Measurements from ENCODE around the gene ALDH1B1. TPM values are rescaled to one million over a fixed set of nuclear protein-coding genes. Genes with fewer than 3 reads are reported as not detected.
A peak's percentile ranks its signal among the peaks of the same experiment; 100 is the strongest.

ALDH1B1 gene
- total and polyA plus RNA-seq, 2 of the 13 experiments (the other 11 are each of a cell fraction or from before 2014, with no cell fraction given), result 45.1 to 125 TPM

DNA sequence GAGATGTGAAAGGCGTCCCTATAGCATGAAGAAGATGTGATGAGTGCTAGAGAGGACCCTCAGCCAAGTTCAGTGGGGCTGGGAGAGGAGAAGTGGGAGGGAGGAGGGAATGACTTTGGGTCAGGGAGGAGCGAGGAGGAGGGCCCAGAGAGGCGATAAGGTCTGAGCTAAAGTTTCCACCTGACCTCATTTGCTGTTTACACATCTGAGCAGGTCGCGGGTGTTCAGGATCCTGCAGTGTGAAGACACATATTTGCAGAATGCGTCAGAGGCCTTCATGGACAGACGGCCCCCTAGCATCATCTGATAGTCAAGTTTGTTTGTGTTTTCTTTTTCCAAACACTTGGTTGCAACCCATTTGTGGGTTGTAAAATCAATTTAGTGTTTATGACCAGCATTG lies 50.7 kb downstream of the ALDH1B1 start (continued):
- TF ChIP-seq, protein P1, sequence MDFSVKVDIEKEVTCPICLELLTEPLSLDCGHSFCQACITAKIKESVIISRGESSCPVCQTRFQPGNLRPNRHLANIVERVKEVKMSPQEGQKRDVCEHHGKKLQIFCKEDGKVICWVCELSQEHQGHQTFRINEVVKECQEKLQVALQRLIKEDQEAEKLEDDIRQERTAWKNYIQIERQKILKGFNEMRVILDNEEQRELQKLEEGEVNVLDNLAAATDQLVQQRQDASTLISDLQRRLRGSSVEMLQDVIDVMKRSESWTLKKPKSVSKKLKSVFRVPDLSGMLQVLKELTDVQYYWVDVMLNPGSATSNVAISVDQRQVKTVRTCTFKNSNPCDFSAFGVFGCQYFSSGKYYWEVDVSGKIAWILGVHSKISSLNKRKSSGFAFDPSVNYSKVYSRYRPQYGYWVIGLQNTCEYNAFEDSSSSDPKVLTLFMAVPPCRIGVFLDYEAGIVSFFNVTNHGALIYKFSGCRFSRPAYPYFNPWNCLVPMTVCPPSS (IDR thresholded peaks at IDR 0.05), result no peak
- TF ChIP-seq ZMYM2 (CRISPR knock-in tag; IDR thresholded peaks at IDR 0.05), result no peak
- TF ChIP-seq, protein P2, sequence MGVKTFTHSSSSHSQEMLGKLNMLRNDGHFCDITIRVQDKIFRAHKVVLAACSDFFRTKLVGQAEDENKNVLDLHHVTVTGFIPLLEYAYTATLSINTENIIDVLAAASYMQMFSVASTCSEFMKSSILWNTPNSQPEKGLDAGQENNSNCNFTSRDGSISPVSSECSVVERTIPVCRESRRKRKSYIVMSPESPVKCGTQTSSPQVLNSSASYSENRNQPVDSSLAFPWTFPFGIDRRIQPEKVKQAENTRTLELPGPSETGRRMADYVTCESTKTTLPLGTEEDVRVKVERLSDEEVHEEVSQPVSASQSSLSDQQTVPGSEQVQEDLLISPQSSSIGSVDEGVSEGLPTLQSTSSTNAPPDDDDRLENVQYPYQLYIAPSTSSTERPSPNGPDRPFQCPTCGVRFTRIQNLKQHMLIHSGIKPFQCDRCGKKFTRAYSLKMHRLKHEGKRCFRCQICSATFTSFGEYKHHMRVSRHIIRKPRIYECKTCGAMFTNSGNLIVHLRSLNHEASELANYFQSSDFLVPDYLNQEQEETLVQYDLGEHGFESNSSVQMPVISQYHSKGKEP (CRISPR knock-in tag; IDR thresholded peaks at IDR 0.05), result no peak
- no peak for TF ChIP-seq TAF15 (IDR thresholded peaks at IDR 0.05; ENCODE audit: low read depth, low read length, poor library complexity, severe bottlenecking)
- TF ChIP-seq ZNF883 (CRISPR knock-in tag; IDR thresholded peaks at IDR 0.05; ENCODE audit: not compliant biosample characterization), result no peak
- TF ChIP-seq ZNF235 (CRISPR knock-in tag; IDR thresholded peaks at IDR 0.05; ENCODE audit: borderline replicate concordance), result no peak
- no peak for TF ChIP-seq GATA4 (IDR thresholded peaks at IDR 0.05; ENCODE audit: borderline replicate concordance, low read depth)
- TF ChIP-seq ZNF678 (CRISPR knock-in tag; IDR thresholded peaks at IDR 0.05), result no peak
- no peak for TF ChIP-seq PHB2 (IDR thresholded peaks at IDR 0.05; ENCODE audit: partially characterized antibody)
- no peak for TF ChIP-seq CBX1 (IDR thresholded peaks at IDR 0.05; ENCODE audit: low read depth)
- TF ChIP-seq, protein P3, sequence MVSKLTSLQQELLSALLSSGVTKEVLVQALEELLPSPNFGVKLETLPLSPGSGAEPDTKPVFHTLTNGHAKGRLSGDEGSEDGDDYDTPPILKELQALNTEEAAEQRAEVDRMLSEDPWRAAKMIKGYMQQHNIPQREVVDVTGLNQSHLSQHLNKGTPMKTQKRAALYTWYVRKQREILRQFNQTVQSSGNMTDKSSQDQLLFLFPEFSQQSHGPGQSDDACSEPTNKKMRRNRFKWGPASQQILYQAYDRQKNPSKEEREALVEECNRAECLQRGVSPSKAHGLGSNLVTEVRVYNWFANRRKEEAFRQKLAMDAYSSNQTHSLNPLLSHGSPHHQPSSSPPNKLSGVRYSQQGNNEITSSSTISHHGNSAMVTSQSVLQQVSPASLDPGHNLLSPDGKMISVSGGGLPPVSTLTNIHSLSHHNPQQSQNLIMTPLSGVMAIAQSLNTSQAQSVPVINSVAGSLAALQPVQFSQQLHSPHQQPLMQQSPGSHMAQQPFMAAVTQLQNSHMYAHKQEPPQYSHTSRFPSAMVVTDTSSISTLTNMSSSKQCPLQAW (CRISPR knock-in tag; IDR thresholded peaks at IDR 0.05), result peak; percentile 47; the same call in 1 of the 2 replicates
- TF ChIP-seq ZNF720 (CRISPR knock-in tag; IDR thresholded peaks at IDR 0.05), result no peak
- TF ChIP-seq GABPA (IDR thresholded peaks at IDR 0.05; ENCODE audit: low read depth, low read length), result no peak
- TF ChIP-seq GABPA (CRISPR knock-in tag; IDR thresholded peaks at IDR 0.05; ENCODE audit: low read depth), result no peak
- no peak for TF ChIP-seq POLR2AphosphoS5 (IDR thresholded peaks at IDR 0.05; ENCODE audit: low read depth, low read length)
- TF ChIP-seq, protein P4, sequence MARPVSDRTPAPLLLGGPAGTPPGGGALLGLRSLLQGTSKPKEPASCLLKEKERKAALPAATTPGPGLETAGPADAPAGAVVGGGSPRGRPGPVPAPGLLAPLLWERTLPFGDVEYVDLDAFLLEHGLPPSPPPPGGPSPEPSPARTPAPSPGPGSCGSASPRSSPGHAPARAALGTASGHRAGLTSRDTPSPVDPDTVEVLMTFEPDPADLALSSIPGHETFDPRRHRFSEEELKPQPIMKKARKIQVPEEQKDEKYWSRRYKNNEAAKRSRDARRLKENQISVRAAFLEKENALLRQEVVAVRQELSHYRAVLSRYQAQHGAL (CRISPR knock-in tag; IDR thresholded peaks at IDR 0.05; ENCODE audit: not compliant biosample characterization), result no peak
- no peak for TF ChIP-seq ZNF614 (CRISPR knock-in tag; IDR thresholded peaks at IDR 0.05; ENCODE audit: borderline replicate concordance)
- no peak for TF ChIP-seq GFI1 (CRISPR knock-in tag; IDR thresholded peaks at IDR 0.05; ENCODE audit: borderline replicate concordance)
- TF ChIP-seq ZNF256 (CRISPR knock-in tag; conservative IDR thresholded peaks at IDR 0.05), result no peak
- TF ChIP-seq SALL2 (CRISPR knock-in tag; IDR thresholded peaks at IDR 0.05), result no peak
- no peak for TF ChIP-seq SOX13 (IDR thresholded peaks at IDR 0.05)
- TF ChIP-seq SOX13 (CRISPR knock-in tag; conservative IDR thresholded peaks at IDR 0.05 in 1 of 2, IDR thresholded peaks at IDR 0.05 in 1 of 2), result peak in 1 of 2 experiments; percentile 74; a peak in 2 of 4 replicates
- TF ChIP-seq, protein P5, sequence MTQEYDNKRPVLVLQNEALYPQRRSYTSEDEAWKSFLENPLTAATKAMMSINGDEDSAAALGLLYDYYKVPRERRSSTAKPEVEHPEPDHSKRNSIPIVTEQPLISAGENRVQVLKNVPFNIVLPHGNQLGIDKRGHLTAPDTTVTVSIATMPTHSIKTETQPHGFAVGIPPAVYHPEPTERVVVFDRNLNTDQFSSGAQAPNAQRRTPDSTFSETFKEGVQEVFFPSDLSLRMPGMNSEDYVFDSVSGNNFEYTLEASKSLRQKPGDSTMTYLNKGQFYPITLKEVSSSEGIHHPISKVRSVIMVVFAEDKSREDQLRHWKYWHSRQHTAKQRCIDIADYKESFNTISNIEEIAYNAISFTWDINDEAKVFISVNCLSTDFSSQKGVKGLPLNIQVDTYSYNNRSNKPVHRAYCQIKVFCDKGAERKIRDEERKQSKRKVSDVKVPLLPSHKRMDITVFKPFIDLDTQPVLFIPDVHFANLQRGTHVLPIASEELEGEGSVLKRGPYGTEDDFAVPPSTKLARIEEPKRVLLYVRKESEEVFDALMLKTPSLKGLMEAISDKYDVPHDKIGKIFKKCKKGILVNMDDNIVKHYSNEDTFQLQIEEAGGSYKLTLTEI (CRISPR knock-in tag; conservative IDR thresholded peaks at IDR 0.05), result no peak

All from HepG2 (cell line).